Activated CD4-positive, CD25-positive, alpha-beta regulatory T cell treated with anti-CD3 and anti-CD28 coated beads, Interleukin-2, amount 50 U/mL, for 72 hours (primary cell): ENCODE measurements around the gene AIRE.
"Not testable (repeated sequence)": the region's sequence is repeated elsewhere in the genome, so short reads cannot be mapped to it uniquely, and the experiment has no call there.

Source experiments
- DNase-seq: peaks from one replicate; pipeline ENCODE4 v3.0.0; 2021

The AIRE gene

GRCh38 chr21:44267655-44268142 is 18.0 kb upstream of the AIRE start:
- no peak for DNase-seq

GRCh38 chr21:44269090-44269489 is 16.6 kb upstream of the AIRE start:
- DNase-seq: no peak

GRCh38 chr21:44271558-44272283 is 14.0 kb upstream of the AIRE start:
- no peak for DNase-seq

GRCh38 chr21:44272284-44272858 is 13.3 kb upstream of the AIRE start:
- no peak for DNase-seq

GRCh38 chr21:44273046-44273445 is 12.6 kb upstream of the AIRE start:
- no peak for DNase-seq

- DNase-seq: no peak
These were observed 10.6 kb upstream of the AIRE start for GRCh38 chr21:44275041-44275440.

GRCh38 chr21:44279354-44280260 is 6.1 kb upstream of the AIRE start:
- no peak for DNase-seq

- no peak for DNase-seq
These were observed 3.9 kb upstream of the AIRE start for GRCh38 chr21:44281801-44282200.

GRCh38 chr21:44282370-44282769 is 3.3 kb upstream of the AIRE start:
- DNase-seq: no peak

GRCh38 chr21:44283211-44283785 is 2.4 kb upstream of the AIRE start:
- DNase-seq: not testable (repeated sequence)

GRCh38 chr21:44283948-44284347 is 1.7 kb upstream of the AIRE start:
- no peak for DNase-seq

GRCh38 chr21:44286086-44286715 is 525 bp downstream of the AIRE start:
- DNase-seq: no peak

- no peak for DNase-seq
These were observed 1.3 kb downstream of the AIRE start for GRCh38 chr21:44286716-44287632.

- DNase-seq: no peak
These were observed 2.8 kb downstream of the AIRE start for GRCh38 chr21:44288251-44289110.

- no peak for DNase-seq
These were observed 3.8 kb downstream of the AIRE start for GRCh38 chr21:44289381-44290010.

GRCh38 chr21:44290327-44291077 is 4.8 kb downstream of the AIRE start:
- no peak for DNase-seq

- no peak for DNase-seq
These were observed 5.6 kb downstream of the AIRE start for GRCh38 chr21:44291078-44291935.
